IMR-90 (cell line): ENCODE results near the gene ABHD13. TPM values are rescaled to one million over a fixed set of nuclear protein-coding genes. Genes with fewer than 3 reads are reported as not detected.

ENCODE experiments used
- ATAC-seq: fragments of 200-7000 bp; cut with Tn5 transposase; 2 replicates; pipeline ENCODE4 v1.9.1; 2020; ENCODE audit warnings: low read depth, mild to moderate bottlenecking, moderate library complexity
- BruUV-seq: library from RNA; stranded (reverse); fragments of 400-500 nt; replicated peaks from 2 replicates; lab custom pipeline; 2021; lab: Mats Ljungman, UMichigan
- CTCF ChIA-PET: fragments of 300-600 bp; formaldehyde crosslinking; extraction: SDS; loops from one replicate; lab custom pipeline; 2021; ENCODE audit warnings: antibody characterized with exemption; lab: Yijun Ruan, JAX
- POLR2A ChIA-PET: fragments of 300-600 bp; sonication (Branson Sonifier 250); formaldehyde crosslinking; loops from one replicate; lab custom pipeline; 2022; ENCODE audit warnings: antibody characterized with exemption; ENCODE audit not compliant: unreplicated experiment; lab: Charles Lee
- DNase-seq: peaks from one replicate; pipeline ENCODE4 v3.0.0; 2013
- H2AFZ ChIP-seq: replicated peaks from 2 replicates; pipeline ENCODE3; 2013; ENCODE audit warnings: low read length, mild to moderate bottlenecking; ENCODE audit not compliant: poor library complexity
- H2AK5ac ChIP-seq: 2 replicates; pipeline ENCODE4 v1.6.1; 2013; ENCODE audit warnings: low read depth, low read length, inconsistent platforms
- H2AK9ac ChIP-seq: replicated peaks from 2 replicates; pipeline ENCODE3; 2013; ENCODE audit warnings: mild to moderate bottlenecking, low read depth, low read length, moderate library complexity; ENCODE audit not compliant: poor library complexity
- H2BK120ac ChIP-seq: 2 replicates; pipeline ENCODE4 v1.6.1; 2013; ENCODE audit warnings: low read depth, low read length, inconsistent platforms
- H2BK15ac ChIP-seq: 3 replicates; pipeline ENCODE4 v1.6.1; 2013; ENCODE audit warnings: low read depth, low read length, inconsistent platforms
- H2BK20ac ChIP-seq: 2 replicates; pipeline ENCODE4 v1.6.1; 2013; ENCODE audit warnings: low read depth, mild to moderate bottlenecking, inconsistent platforms, low read length, moderate library complexity
- H2BK5ac ChIP-seq: 2 replicates; pipeline ENCODE4 v1.6.1; 2013; ENCODE audit warnings: mild to moderate bottlenecking, low read depth, low read length, inconsistent platforms; ENCODE audit not compliant: poor library complexity, severe bottlenecking
- H3K14ac ChIP-seq: replicated peaks from 2 replicates; pipeline ENCODE4 v1.6.1; 2013; ENCODE audit warnings: low read depth, low read length, inconsistent platforms
- H3K18ac ChIP-seq: 2 replicates; pipeline ENCODE4 v1.6.1; 2013; ENCODE audit warnings: low read depth, low read length, control low read depth
- H3K23ac ChIP-seq: 2 replicates; pipeline ENCODE4 v1.6.1; 2013; ENCODE audit warnings: low read depth, low read length, inconsistent platforms
- H3K27ac ChIP-seq: 2 replicates; pipeline ENCODE4 v1.5.1; 2013; ENCODE audit warnings: mild to moderate bottlenecking, control low read depth, low read length; ENCODE audit not compliant: insufficient read depth
- H3K27me3 ChIP-seq: 2 replicates; pipeline ENCODE4 v1.6.1; 2013; ENCODE audit warnings: low read length; ENCODE audit not compliant: control insufficient read depth, insufficient read depth
- H3K36me3 ChIP-seq: 2 replicates; pipeline ENCODE4 v1.6.1; 2013; ENCODE audit warnings: low read length, mixed read lengths; ENCODE audit not compliant: control insufficient read depth, insufficient read depth
- H3K4ac ChIP-seq: 2 replicates; pipeline ENCODE4 v1.6.1; 2013; ENCODE audit warnings: low read depth, low read length, inconsistent platforms
- H3K4me1 ChIP-seq: 2 replicates; pipeline ENCODE4 v1.6.1; 2013; ENCODE audit warnings: low read length, mixed read lengths; ENCODE audit not compliant: control insufficient read depth, insufficient read depth
- H3K4me2 ChIP-seq: 2 replicates; pipeline ENCODE4 v1.6.1; 2013; ENCODE audit warnings: low read depth, mild to moderate bottlenecking, control low read depth, low read length, moderate library complexity
- H3K4me3 ChIP-seq: 2 replicates; pipeline ENCODE4 v1.5.1; 2013; ENCODE audit warnings: low read depth, mild to moderate bottlenecking, control low read depth, low read length, moderate library complexity; ENCODE audit not compliant: insufficient read depth
- H3K56ac ChIP-seq: 2 replicates; pipeline ENCODE4 v1.6.1; 2013; ENCODE audit warnings: low read length, inconsistent platforms; ENCODE audit not compliant: insufficient read depth; ENCODE audit errors: extremely low read depth
- H3K79me1 ChIP-seq, 2 experiments: 2 replicates each; pipeline ENCODE4 v1.6.1; 2013; ENCODE audit warnings: low read length in 2 of 2, inconsistent platforms in 1 of 2, low read depth in 1 of 2
- H3K9ac ChIP-seq: 2 replicates; pipeline ENCODE4 v1.6.1; 2013; ENCODE audit warnings: low read depth, low read length, control low read depth
- H3K9me1 ChIP-seq: 2 replicates; pipeline ENCODE4 v1.6.1; 2013; ENCODE audit warnings: low read length, inconsistent platforms; ENCODE audit not compliant: insufficient read depth
- H3K9me3 ChIP-seq: 2 replicates; pipeline ENCODE4 v1.6.1; 2013; ENCODE audit warnings: low read length; ENCODE audit not compliant: control insufficient read depth, insufficient read depth
- H4K20me1 ChIP-seq: 2 replicates; pipeline ENCODE4 v1.6.1; 2013; ENCODE audit warnings: low read length, inconsistent platforms; ENCODE audit not compliant: insufficient read depth
- H4K5ac ChIP-seq: 2 replicates; pipeline ENCODE4 v1.6.1; 2013; ENCODE audit warnings: mild to moderate bottlenecking, low read depth, low read length, control low read depth
- H4K8ac ChIP-seq, 2 experiments: 2 replicates each; pipeline ENCODE4 v1.6.1; 2013; ENCODE audit warnings: low read depth in 2 of 2, low read length in 2 of 2, control low read depth in 1 of 2, inconsistent platforms in 1 of 2
- H4K91ac ChIP-seq: 2 replicates; pipeline ENCODE4 v1.6.1; 2013; ENCODE audit warnings: low read depth, low read length, inconsistent platforms; ENCODE audit not compliant: insufficient read depth
- BHLHE40 ChIP-seq: fragments of 150-350 bp; IDR thresholded peaks from 2 replicates; pipeline ENCODE4 v1.6.1; 2016; ENCODE audit warnings: mild to moderate bottlenecking, low read depth, low read length
- CEBPB ChIP-seq: IDR thresholded peaks from 2 replicates; pipeline ENCODE4 v1.6.1; 2012; ENCODE audit warnings: low read depth, low read length, improper control_type of control experiment
- CHD1 ChIP-seq: IDR thresholded peaks from 2 replicates; pipeline ENCODE4 v1.6.1; 2012; ENCODE audit warnings: low read depth, low read length, improper control_type of control experiment
- CTCF ChIP-seq: conservative IDR thresholded peaks from 2 replicates; pipeline ENCODE4 v1.5.1; 2012; ENCODE audit warnings: mild to moderate bottlenecking, low read depth, low read length, improper control_type of control experiment
- FOS ChIP-seq: fragments of 150-350 bp; IDR thresholded peaks from 2 replicates; pipeline ENCODE4 v1.6.1; 2016; ENCODE audit warnings: low read depth, low read length
- MAFK ChIP-seq: IDR thresholded peaks from 2 replicates; pipeline ENCODE4 v1.6.1; 2012; ENCODE audit warnings: low read depth, low read length, improper control_type of control experiment
- MAZ ChIP-seq: IDR thresholded peaks from 2 replicates; pipeline ENCODE4 v1.6.1; 2012; ENCODE audit warnings: low read depth, mild to moderate bottlenecking, low read length, improper control_type of control experiment, moderate library complexity, borderline replicate concordance
- MXI1 ChIP-seq: IDR thresholded peaks from 2 replicates; pipeline ENCODE4 v1.6.1; 2012; ENCODE audit warnings: low read depth, mild to moderate bottlenecking, low read length, moderate library complexity, borderline replicate concordance
- NFE2L2 ChIP-seq: fragments of 150-350 bp; IDR thresholded peaks from 2 replicates; pipeline ENCODE4 v1.6.1; 2016; ENCODE audit warnings: low read depth, mild to moderate bottlenecking, low read length
- POLR2A ChIP-seq: IDR thresholded peaks from 2 replicates; pipeline ENCODE4 v1.6.1; 2012; ENCODE audit warnings: mild to moderate bottlenecking, low read depth, low read length
- RAD21 ChIP-seq: IDR thresholded peaks from 2 replicates; pipeline ENCODE4 v1.6.1; 2012; ENCODE audit warnings: low read length, improper control_type of control experiment
- RCOR1 ChIP-seq: IDR thresholded peaks from 2 replicates; pipeline ENCODE4 v1.6.1; 2012; ENCODE audit warnings: mild to moderate bottlenecking, low read length, improper control_type of control experiment; ENCODE audit not compliant: insufficient replicate concordance
- RFX5 ChIP-seq: IDR thresholded peaks from 2 replicates; pipeline ENCODE4 v1.8.0; 2012; ENCODE audit warnings: low read depth, mild to moderate bottlenecking, low read length, moderate library complexity
- SMC3 ChIP-seq: fragments of 150-350 bp; IDR thresholded peaks from 2 replicates; pipeline ENCODE4 v1.6.1; 2016; ENCODE audit warnings: low read depth, mild to moderate bottlenecking, antibody characterized with exemption, low read length, moderate library complexity
- USF2 ChIP-seq: fragments of 150-350 bp; IDR thresholded peaks from 2 replicates; pipeline ENCODE4 v1.6.1; 2017; ENCODE audit warnings: mild to moderate bottlenecking, antibody characterized with exemption, low read length, low read depth
- WGBS, 2 experiments: methylation state at CpG; one replicate each; pipeline versions ENCODE4 v1.1.5 to v1.1.7; 2013; ENCODE audit warnings: missing lambda C conversion rate in 2 of 2; ENCODE audit not compliant: insufficient read length in 1 of 2; ENCODE audit errors: extremely low coverage in 2 of 2; 5-methylcytosine and 5-hydroxymethylcytosine counted together
- dilution Hi-C: fragments of 300-500 bp; cut with HindIII; formaldehyde crosslinking; loops from one replicate; pipeline ENCODE4 v1.14.3; 2018; ENCODE audit warnings: low sequenced_read_pairs; ENCODE audit not compliant: unreplicated experiment
- in situ Hi-C: fragments of 300-500 bp; cut with MboI; formaldehyde crosslinking; loops from 3 replicates; pipeline ENCODE4 v1.14.3; 2019; ENCODE audit warnings: low sequenced_read_pairs, inconsistent platforms, mixed read lengths
- intact Hi-C: fragments of 100-400 bp; cut with micrococcal nuclease; formaldehyde crosslinking; loops from 2 replicates; pipeline ENCODE4 v1.10.0; 2022
- polyA plus RNA-seq, 3 experiments: library from polyadenylated mRNA; depleted of rRNA; stranded (reverse); fragments of >200 nt; gene quantifications; 2 replicates each; pipeline ENCODE4 v1.2.3, GENCODE V29; 2012; ENCODE audit warnings: low replicate concordance in 1 of 3
- total RNA-seq: library from RNA; depleted of rRNA; stranded (reverse); fragments of >200 nt; gene quantifications from 2 replicates; pipeline ENCODE4 v1.2.3, GENCODE V29; 2012
- TF ChIP-seq, protein P1 (sequence below): fragments of 150-350 bp; IDR thresholded peaks from 2 replicates; pipeline ENCODE4 v1.6.1; 2016; ENCODE audit warnings: low read depth, mild to moderate bottlenecking, low read length, moderate library complexity, borderline replicate concordance

ABHD13 gene
- total and polyA plus RNA-seq, 2 of the 4 experiments (the other 2 are of a cell fraction) = 4.0 to 4.1 TPM

GRCh38 chr13:108278466-108278865, 60.3 kb downstream of the ABHD13 start:
- intact Hi-C loops = no loop called here
- no peak overlapping the region for H2AK5ac ChIP-seq
- ATAC-seq = no peak

More at GRCh38 chr13:108278466-108278865, 60.3 kb downstream of the ABHD13 start:
- no peak overlapping the region for H4K8ac ChIP-seq
- H3K9ac ChIP-seq = no peak overlapping the region
- H3K4me2 ChIP-seq = no peak overlapping the region
- H4K5ac ChIP-seq = no peak overlapping the region
- H4K20me1 ChIP-seq = no peaks in the 10 kb centered on the region
- H2BK5ac ChIP-seq = no peak overlapping the region
- H3K4me3 ChIP-seq = no peak overlapping the region
- H3K9me1 ChIP-seq = no peaks in the 10 kb centered on the region
- no peaks in the 10 kb centered on the region for H3K36me3 ChIP-seq
- no peak overlapping the region for H2AK9ac ChIP-seq
- H3K4ac ChIP-seq = no peak overlapping the region
- no peak overlapping the region for H3K14ac ChIP-seq
- ChIA-PET CTCF (no interaction called here), POLR2A (no interaction called here)
- H3K27me3 ChIP-seq = no peaks in the 10 kb centered on the region
- H3K79me1 ChIP-seq = no peaks in the 10 kb centered on the region
- no peak overlapping the region for H2BK15ac ChIP-seq
- BruUV-seq = no TSS peak
- H3K9me3 ChIP-seq = no peaks in the 10 kb centered on the region
- H3K56ac ChIP-seq = no peak overlapping the region
- DNase-seq = no peak
- no peaks in the 10 kb centered on the region; the same call in 1 of the 2 replicates for H3K4me1 ChIP-seq
- no peak overlapping the region for H4K91ac ChIP-seq
- no CpG with 5 or more reads among the region's 1 CpG for WGBS, 2 experiments
- H3K27ac ChIP-seq = no peak overlapping the region
- no peak overlapping the region for H2BK120ac ChIP-seq
- TF ChIP-seq RCOR1 = no peak
- TF ChIP-seq, protein P1, sequence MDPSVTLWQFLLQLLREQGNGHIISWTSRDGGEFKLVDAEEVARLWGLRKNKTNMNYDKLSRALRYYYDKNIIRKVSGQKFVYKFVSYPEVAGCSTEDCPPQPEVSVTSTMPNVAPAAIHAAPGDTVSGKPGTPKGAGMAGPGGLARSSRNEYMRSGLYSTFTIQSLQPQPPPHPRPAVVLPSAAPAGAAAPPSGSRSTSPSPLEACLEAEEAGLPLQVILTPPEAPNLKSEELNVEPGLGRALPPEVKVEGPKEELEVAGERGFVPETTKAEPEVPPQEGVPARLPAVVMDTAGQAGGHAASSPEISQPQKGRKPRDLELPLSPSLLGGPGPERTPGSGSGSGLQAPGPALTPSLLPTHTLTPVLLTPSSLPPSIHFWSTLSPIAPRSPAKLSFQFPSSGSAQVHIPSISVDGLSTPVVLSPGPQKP = no peak
- no peak for TF ChIP-seq MAFK
- no peak for TF ChIP-seq MAZ
- TF ChIP-seq RFX5 = no peak
- no peak for TF ChIP-seq SMC3
- no peak for TF ChIP-seq RAD21
- TF ChIP-seq FOS = no peak
- TF ChIP-seq CTCF = no peak
- TF ChIP-seq MXI1 = no peak
- TF ChIP-seq BHLHE40 = no peak
- no peak for TF ChIP-seq CEBPB
- no peak for TF ChIP-seq USF2
- no peak for TF ChIP-seq NFE2L2
- no peak for TF ChIP-seq CHD1
- no peak for TF ChIP-seq POLR2A
- no peak overlapping the region for H3K23ac ChIP-seq
- dilution Hi-C loops = no loop called here
- no peak overlapping the region for H2BK20ac ChIP-seq
- H3K18ac ChIP-seq = no peak overlapping the region
- in situ Hi-C loops = no loop called here
- H2AFZ ChIP-seq = no peak overlapping the region
